Midbrain (tissue), 1 donor: ENCODE measurements around the gene MED28.
"Not testable (repeated sequence)": the region's sequence is repeated elsewhere in the genome, so short reads cannot be mapped to it uniquely, and the experiment has no call there.

Experiments used
- DNase-seq: peaks from one replicate; lab custom pipeline; 2025; lab: John Stamatoyannopoulos, UW

Gene MED28

GRCh38 chr4:17618926-17619325, 4.5 kb downstream of the MED28 start:
- no peak for DNase-seq

DNA sequence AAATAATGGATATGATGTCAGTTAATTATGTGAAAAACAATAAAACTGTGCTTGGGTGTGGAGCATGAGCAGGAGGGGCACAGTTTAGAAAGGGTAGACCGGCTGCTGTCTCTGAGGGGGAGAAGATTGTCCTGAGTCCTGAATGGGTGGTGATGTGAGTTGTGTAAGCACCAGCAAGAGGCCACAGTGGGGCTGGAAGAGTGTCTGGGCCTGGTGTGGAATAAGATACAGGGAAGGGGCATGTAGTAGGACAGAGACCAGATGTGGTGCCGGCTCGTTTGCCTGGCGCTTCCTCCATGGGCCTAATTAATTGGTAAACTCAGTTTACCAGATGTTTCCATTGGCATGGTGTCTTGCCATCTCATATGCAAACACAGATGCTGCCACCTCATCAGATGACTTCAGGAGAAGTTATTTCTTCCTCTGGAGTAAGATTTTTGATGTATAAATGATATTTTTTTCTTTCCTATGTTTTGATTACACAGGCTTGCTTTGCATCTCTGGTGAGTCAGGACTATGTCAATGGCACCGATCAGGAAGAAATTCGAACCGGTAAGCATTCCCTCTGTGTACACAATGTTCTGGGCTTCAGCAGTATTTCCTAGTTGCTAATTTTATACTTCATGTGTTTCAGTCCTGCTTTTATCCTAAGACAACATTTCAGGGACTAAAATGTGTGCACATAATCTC, 5.1 kb downstream of the MED28 start:
- DNase-seq = no peak

- DNase-seq = no peak
Measured at GRCh38 chr4:17623451-17624001, 9.1 kb downstream of the MED28 start.

DNA sequence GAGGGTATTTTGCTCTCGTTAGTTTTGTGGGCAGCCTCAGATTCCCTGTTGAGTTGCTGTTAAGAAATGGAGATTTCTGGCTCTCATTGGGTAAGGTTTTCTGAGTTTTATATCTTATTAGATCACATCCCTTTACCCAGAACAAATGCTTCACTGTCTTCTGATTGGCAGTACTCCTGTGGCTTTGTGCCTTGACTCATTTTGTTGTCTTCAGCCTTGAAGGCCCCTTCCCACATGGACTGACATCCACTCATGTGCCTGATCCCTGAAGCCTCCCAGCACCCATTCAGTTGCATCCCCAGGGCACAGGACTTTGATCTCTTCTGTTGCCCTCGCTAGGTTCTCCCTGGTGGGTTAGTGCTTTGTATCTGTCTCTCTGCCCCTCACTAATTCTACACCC, 10.4 kb downstream of the MED28 start:
- no peak for DNase-seq

- DNase-seq = no peak
Measured at GRCh38 chr4:17630228-17630627, 15.8 kb downstream of the MED28 start.

GRCh38 chr4:17633600-17633999, 19.2 kb downstream of the MED28 start:
- DNase-seq = no peak

- DNase-seq = no peak
Measured at GRCh38 chr4:17635056-17635455, 20.6 kb downstream of the MED28 start.

- no peak for DNase-seq
Measured at GRCh38 chr4:17636341-17636695, 21.9 kb downstream of the MED28 start.

GRCh38 chr4:17636696-17637622, 22.5 kb downstream of the MED28 start:
- DNase-seq = peak; percentile 84

- DNase-seq = no peak
Measured at GRCh38 chr4:17639136-17639535, 24.7 kb downstream of the MED28 start.

DNA sequence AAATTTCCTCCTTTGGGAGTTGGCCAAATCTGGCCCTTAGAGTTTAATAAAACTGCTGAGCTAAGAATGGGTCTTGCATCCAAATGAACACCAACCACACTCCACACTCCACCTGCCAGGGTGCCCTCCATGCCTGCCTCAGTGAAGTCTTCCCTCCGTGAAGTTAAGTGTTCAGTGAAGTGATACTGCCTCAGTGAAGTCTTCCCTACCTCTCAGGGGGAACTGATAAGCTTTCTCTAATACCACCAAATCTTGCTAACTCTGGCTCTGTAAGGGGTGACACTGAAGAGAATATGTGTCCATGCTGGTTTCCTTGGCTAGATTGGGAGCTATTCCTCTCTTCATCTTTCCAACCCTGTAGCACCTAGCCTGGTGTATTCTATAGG, 27.9 kb downstream of the MED28 start:
- DNase-seq = no peak

GRCh38 chr4:17646693-17647092, 32.3 kb downstream of the MED28 start:
- no peak for DNase-seq

DNA sequence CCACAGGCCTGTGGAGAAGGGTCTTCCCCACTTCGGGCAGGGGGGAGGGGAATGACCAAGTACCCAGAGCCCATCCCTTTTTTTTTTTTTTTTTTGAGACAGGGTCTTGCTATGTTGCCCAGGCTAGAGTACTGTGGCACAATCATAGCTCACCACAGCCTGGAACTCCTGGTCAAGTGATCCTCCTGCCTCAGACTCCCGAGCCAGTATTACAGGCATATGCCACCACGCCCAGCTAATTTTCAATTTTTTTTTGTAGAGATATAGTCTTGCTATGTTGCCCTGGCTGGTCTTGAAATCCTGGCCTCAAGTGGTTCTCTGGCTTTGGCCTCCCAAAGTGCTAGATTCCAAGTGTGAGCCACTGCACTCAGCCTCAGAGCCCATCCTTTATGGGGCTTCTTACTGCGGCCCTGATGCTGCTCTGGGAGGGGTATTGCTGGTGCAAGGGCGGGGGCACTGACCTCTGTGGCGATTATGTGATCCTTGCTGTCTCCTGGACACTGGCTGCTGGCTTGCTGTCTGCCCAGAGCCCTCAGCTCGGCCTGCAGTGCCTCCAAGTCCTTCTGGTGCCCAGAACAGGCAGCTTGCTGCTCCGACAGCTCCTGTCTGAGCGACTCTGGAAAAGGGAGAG, 32.9 kb downstream of the MED28 start:
- no peak for DNase-seq

GRCh38 chr4:17647927-17648326, 33.5 kb downstream of the MED28 start:
- no peak for DNase-seq

DNA sequence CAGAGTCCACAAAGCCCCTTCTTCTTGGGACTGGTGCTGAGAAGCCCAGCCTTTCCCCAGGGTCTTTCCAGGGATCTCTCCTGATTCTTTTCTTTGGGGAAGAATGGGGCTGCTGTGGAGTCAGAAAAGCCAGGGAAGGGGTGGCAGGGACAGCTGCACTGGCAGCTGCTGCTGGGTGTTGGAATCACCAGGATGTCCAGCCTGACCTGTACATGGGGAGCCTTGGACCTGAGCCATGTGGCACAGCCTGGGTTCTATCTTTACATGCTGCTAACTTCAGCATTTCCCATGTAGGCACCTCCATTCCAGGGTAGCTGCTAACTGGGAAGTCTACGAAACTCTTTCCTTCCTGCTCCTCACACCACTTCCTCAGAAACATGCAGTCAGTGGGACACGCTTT, 36.0 kb downstream of the MED28 start:
- DNase-seq = no peak

- no peak for DNase-seq
Measured at GRCh38 chr4:17654701-17655100, 40.3 kb downstream of the MED28 start.

DNA sequence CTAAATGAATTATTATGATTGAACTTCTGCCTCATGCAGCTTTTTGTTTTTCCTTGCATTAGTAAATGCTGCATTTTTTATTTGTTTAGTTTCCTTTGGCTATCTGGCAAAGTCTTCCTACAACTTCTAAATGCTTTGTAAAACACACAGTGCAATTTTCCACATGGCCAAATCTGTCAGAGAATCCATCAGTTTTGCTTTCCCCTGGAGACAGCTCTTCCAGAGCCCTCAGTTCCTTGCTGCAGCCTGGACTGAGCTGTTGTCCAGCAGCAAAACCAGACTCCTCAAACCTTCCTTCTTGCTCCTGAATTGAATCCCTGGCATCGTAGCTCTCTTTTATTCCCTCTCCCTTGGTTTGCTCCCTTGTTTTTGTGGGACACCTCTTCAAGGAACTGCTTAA, 42.6 kb downstream of the MED28 start:
- DNase-seq = no peak

DNA sequence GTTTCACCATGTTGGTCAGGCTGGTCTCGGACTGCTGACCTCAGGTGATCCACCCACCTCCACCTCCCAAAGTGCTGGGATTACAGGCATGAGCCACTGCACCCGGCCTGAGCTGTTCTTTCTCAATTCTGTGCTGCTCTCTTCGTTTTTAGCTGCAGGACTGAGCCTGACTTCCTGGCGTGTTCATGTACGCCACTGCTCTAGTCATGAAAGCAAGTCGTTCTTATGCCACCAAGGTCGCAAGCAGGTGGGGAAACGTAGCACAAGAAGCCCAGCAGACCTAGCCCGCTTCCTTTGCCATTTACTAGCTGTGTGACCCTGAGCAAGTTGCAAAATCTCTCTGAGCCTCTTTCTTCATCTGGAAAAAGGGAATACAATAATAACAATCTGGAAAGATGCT, 43.4 kb downstream of the MED28 start:
- no peak for DNase-seq

GRCh38 chr4:17659196-17659595, 44.8 kb downstream of the MED28 start:
- DNase-seq = not testable (repeated sequence)

DNA sequence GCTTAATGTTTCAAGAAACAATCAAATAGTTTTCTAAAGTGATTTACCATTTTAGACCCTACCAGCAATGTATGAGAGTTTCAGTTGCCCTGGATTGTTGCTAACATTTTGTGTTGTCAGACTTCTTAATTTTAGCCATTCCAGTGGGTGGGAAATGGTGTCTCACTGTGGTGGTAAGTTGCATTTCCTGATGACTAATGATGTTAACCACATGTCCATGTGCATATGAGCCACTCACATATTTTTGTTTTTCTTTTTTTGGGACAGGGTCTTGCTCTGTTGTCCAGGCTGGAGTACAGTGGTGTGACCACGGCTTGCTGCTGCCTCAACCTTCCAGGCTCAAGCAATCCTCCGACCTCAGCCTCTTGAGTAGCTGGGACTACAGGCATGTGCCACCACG, 48.3 kb downstream of the MED28 start:
- DNase-seq = no peak

GRCh38 chr4:17664755-17665154, 50.3 kb downstream of the MED28 start:
- DNase-seq = no peak

DNA sequence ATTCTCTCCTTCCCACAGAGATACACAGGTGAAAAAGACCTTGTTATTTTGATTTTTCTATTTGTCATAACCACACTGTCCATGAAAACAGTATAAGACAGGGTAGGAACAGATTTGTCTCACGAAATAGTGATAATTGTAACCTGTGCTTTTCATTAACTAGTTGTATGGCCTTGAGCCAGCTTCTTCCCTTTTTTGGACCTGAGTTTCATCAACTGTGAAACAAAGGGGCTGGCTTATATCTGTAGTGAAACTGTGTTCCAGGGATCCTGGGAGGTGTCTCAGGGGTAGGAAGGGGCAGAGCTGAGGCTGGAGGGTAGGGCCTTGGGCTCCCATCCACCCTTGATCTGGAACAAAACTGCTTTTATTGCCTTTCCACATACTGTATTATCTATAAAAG, 50.9 kb downstream of the MED28 start:
- no peak for DNase-seq

DNA sequence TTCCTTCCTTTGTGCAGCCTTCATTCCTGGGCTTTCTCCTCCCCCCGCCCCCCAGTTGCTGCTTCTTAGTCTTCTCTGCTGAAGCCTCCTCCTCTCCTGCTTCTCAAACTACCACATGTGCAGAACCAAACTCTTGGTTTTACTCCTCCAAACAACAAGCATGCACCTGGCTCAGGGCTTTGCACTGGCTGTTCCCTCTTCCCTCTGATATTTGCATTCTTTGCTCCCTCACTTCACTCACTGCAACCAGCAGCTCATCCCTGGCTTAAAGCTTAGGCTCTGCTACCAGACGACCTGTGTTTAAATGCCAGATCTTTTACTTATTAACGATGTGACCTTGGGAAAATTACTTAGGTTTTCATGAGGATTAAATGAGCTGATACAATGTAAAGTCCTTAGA, 51.4 kb downstream of the MED28 start:
- no peak for DNase-seq
